CD14-positive monocyte (primary cell): ENCODE measurements around the gene CDK2. TPM values are rescaled to one million over a fixed set of nuclear protein-coding genes. Genes with fewer than 3 reads are reported as not detected.
A peak's percentile ranks its signal among the peaks of the same experiment; 100 is the strongest.

Experiments
- DNase-seq, 3 donors: peaks; one replicate each; pipeline ENCODE4 v3.0.0-alpha.2; 2011 to 2022
- H2AFZ ChIP-seq: 2 replicates; pipeline ENCODE4 v1.6.0; 2012; ENCODE audit warnings: mild to moderate bottlenecking, low read depth, low read length, inconsistent platforms; ENCODE audit not compliant: insufficient read depth, poor library complexity, severe bottlenecking
- H3K27ac ChIP-seq, 2 donors: 1 replicate in 1 of 2; 2 replicates in 1 of 2; pipeline ENCODE4 v1.5.1; 2012 to 2013; ENCODE audit warnings: low read length in 2 of 2, control low read depth in 1 of 2, inconsistent platforms in 1 of 2, low read depth in 1 of 2, mild to moderate bottlenecking in 1 of 2
- H3K27me3 ChIP-seq, 2 donors: one replicate each; pipeline versions ENCODE4 v1.6.0 to v1.6.1; 2011 to 2013; ENCODE audit warnings: low read length in 2 of 2; ENCODE audit not compliant: control insufficient read depth in 2 of 2, insufficient read depth in 2 of 2
- H3K36me3 ChIP-seq, 2 donors: replicated peaks in 1 of 2; 1 replicate in 1 of 2; 2 replicates in 1 of 2; pipeline versions ENCODE4 v1.5.1 to v1.6.1; 2012 to 2013; ENCODE audit warnings: low read length in 2 of 2, control low read depth in 1 of 2, inconsistent platforms in 1 of 2, mild to moderate bottlenecking in 1 of 2; ENCODE audit not compliant: insufficient read depth in 2 of 2, control insufficient read depth in 1 of 2
- H3K4me1 ChIP-seq, 2 donors: 1 replicate in 1 of 2; 2 replicates in 1 of 2; pipeline versions ENCODE4 v1.5.1 to v1.6.1; 2012 to 2013; ENCODE audit warnings: low read length in 2 of 2, control low read depth in 1 of 2, inconsistent platforms in 1 of 2, mild to moderate bottlenecking in 1 of 2, moderate library complexity in 1 of 2; ENCODE audit not compliant: insufficient read depth in 2 of 2, control insufficient read depth in 1 of 2
- H3K4me2 ChIP-seq: replicated peaks from 2 replicates; pipeline ENCODE3; 2012; ENCODE audit warnings: low read length, moderate library complexity, mild to moderate bottlenecking; ENCODE audit not compliant: poor library complexity, severe bottlenecking; ENCODE audit errors: extremely low read depth
- H3K4me3 ChIP-seq, 3 experiments: fragments of 200-600 bp in 1 of 3; sonication (generic) in 1 of 3; replicated peaks in 1 of 3; 1 replicate in 2 of 3; 2 replicates in 1 of 3; pipeline ENCODE4 v1.5.1; 2011 to 2013; ENCODE audit warnings: low read length in 3 of 3, mild to moderate bottlenecking in 3 of 3, control low read depth in 2 of 3, low read depth in 2 of 3, inconsistent platforms in 1 of 3, moderate library complexity in 1 of 3
- H3K79me2 ChIP-seq: 2 replicates; pipeline ENCODE4 v1.6.0; 2012; ENCODE audit warnings: mild to moderate bottlenecking, control low read depth, inconsistent platforms, low read length, moderate library complexity; ENCODE audit not compliant: insufficient read depth
- H3K9ac ChIP-seq: 2 replicates; pipeline ENCODE4 v1.6.0; 2017; ENCODE audit warnings: low read length, mild to moderate bottlenecking; ENCODE audit not compliant: insufficient read depth, poor library complexity, severe bottlenecking
- H3K9me3 ChIP-seq, 2 donors: replicated peaks in 1 of 2; 1 replicate in 1 of 2; 2 replicates in 1 of 2; pipeline versions ENCODE4 v1.5.1 to v1.6.1; 2012 to 2013; ENCODE audit warnings: low read length in 2 of 2, control low read depth in 1 of 2; ENCODE audit not compliant: control insufficient read depth in 1 of 2, insufficient read depth in 1 of 2
- H4K20me1 ChIP-seq: 2 replicates; pipeline ENCODE4 v1.6.0; 2012; ENCODE audit warnings: mild to moderate bottlenecking, low read length, control low read depth, moderate library complexity; ENCODE audit not compliant: insufficient read depth
- H3K27ac Mint-ChIP-seq, 7 donors: one replicate each; pipeline ENCODE4 v1.8.0; 2020; ENCODE audit warnings: mild to moderate bottlenecking in 7 of 7, mixed read lengths in 7 of 7, moderate library complexity in 6 of 7, inconsistent platforms in 2 of 7
- H3K27me3 Mint-ChIP-seq, 3 donors: one replicate each; pipeline ENCODE4 v1.8.0; 2021 to 2022; ENCODE audit warnings: low read depth in 3 of 3, mild to moderate bottlenecking in 3 of 3, mixed read lengths in 3 of 3, moderate library complexity in 3 of 3, inconsistent platforms in 1 of 3
- H3K36me3 Mint-ChIP-seq, 2 donors: one replicate each; pipeline ENCODE4 v1.8.0; 2020; ENCODE audit warnings: mixed read lengths in 2 of 2, inconsistent platforms in 1 of 2, mild to moderate bottlenecking in 1 of 2
- H3K4me1 Mint-ChIP-seq: one replicate; pipeline ENCODE4 v1.8.0; 2020; ENCODE audit warnings: mild to moderate bottlenecking, mixed read lengths
- H3K4me3 Mint-ChIP-seq, 2 donors: one replicate each; pipeline ENCODE4 v1.8.0; 2020; ENCODE audit warnings: mild to moderate bottlenecking in 2 of 2, mixed read lengths in 2 of 2, moderate library complexity in 1 of 2
- H3K9me3 Mint-ChIP-seq, 7 donors: one replicate each; pipeline ENCODE4 v1.8.0; 2020 to 2022; ENCODE audit warnings: mixed read lengths in 7 of 7, mild to moderate bottlenecking in 6 of 7, moderate library complexity in 6 of 7, inconsistent platforms in 2 of 7
- WGBS: methylation state at CpG from one replicate; pipeline ENCODE4 v1.1.5; 2013; ENCODE audit warnings: missing lambda C conversion rate; ENCODE audit not compliant: insufficient coverage; 5-methylcytosine and 5-hydroxymethylcytosine counted together
- intact Hi-C, 2 donors: fragments of 100-400 bp; cut with micrococcal nuclease; formaldehyde crosslinking; loops; one replicate each; pipeline versions ENCODE4 v1.15.0 to v1.15.1; 2023
- polyA plus RNA-seq, 3 donors: library from polyadenylated mRNA; depleted of rRNA in 1 of 3; unstranded in 2 of 3; stranded (reverse) in 1 of 3; fragments of 300-500 nt in 2 of 3; fragments of >200 nt in 1 of 3; fragmentation: Illumina TruSeq in 2 of 3; gene quantifications; 1 replicate in 2 of 3; 2 replicates in 1 of 3; pipeline ENCODE4 v1.2.3, GENCODE V29; 2012 to 2021
- TF ChIP-seq, protein P1 (sequence below): fragments of 200-600 bp; IDR thresholded peaks from one replicate; pipeline ENCODE4 v1.8.0; 2022; ENCODE audit warnings: antibody characterized with exemption, mild to moderate bottlenecking

CDK2 gene
- polyA plus RNA-seq, 3 donors: 4.1 to 11.8 (median 4.7) TPM

DNA sequence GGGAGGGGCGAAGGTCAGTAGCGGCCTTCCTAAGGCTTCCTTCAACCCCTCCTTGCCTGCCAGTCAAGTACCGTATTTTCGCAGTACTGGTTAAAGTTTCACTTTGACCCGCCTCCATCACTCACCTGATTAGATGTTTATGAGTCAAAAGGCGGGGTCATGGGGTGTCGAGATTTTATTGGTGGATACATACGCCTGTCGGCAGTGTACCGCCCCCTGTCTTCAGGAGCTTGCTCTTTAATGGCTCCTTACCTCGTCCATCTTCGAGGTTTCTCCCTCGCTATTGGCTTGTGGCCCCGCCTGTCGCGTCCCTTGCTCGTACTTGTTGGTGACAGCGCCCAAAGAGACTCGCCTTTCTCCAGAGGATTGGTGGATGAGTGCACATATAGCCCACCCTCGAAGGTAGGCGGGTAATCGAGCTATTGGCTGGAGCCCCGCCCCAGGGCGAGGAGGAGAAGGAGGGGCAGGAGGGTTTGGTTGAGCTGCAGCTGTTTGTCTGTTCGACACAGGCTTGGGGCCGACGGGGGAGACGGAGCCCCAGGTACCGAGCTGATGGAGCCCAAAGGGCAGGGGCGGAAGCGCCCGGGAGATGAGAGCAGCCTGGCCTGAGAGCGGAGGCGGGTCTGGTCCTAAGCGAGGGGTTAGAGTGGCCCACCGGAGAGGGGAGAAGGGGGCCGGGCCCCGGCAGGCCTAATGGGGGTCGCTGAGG lies 7.1 kb downstream of the CDK2 start, which contains the start of gene RAB5B:
TSS of gene RAB5B (plus strand) at position 480 of the 709 bp plus-strand sequence. CDS start 12,883 bp downstream, outside the sequence.
- intact Hi-C loops: loop anchor here in 1 of 2 donors (2.0 to 10.0 kb wide), 3 partner anchors 46 to 141 kb away; partner anchors contain the start of genes PYM1, RPL41 and ZC3H10
- Mint-ChIP-seq H3K36me3 (peaks cover 9 to 14% of the 10 kb centered on the region in 2 donors), H3K9me3 (peaks cover 0 to 3% (median 0%) of the 10 kb centered on the region in 7 donors), H3K27ac (no peak within 1 kb of the TSS), H3K4me1 (peaks cover 24% of the 10 kb centered on the region), H3K27me3 (peaks cover 0 to 2% (median 0%) of the 10 kb centered on the region in 3 donors), H3K4me3 (no peak within 1 kb of the TSS)
- no peaks in the 10 kb centered on the region for H3K36me3 ChIP-seq
- H3K4me1 ChIP-seq: peaks cover 26 to 42% of the 10 kb centered on the region in 2 donors
- DNase-seq: peak; percentile 99 to 100 (median 100)
- H3K79me2 ChIP-seq: peaks cover 48% of the 10 kb centered on the region
- H4K20me1 ChIP-seq: peaks cover 23% of the 10 kb centered on the region
- H3K9ac ChIP-seq: peak within 1 kb of the TSS; percentile 92
- peak within 1 kb of the TSS; percentile 83 to 90 for H3K27ac ChIP-seq
- H3K9me3 ChIP-seq: no peaks in the 10 kb centered on the region
- peak within 1 kb of the TSS; percentile 83 for H2AFZ ChIP-seq
- H3K4me3 ChIP-seq: peak within 1 kb of the TSS; percentile 82 to 98 (median 92)
- 0% methylated on average over 28 of the region's 39 CpGs for WGBS
- no peaks in the 10 kb centered on the region for H3K27me3 ChIP-seq
- TF ChIP-seq, protein P1, sequence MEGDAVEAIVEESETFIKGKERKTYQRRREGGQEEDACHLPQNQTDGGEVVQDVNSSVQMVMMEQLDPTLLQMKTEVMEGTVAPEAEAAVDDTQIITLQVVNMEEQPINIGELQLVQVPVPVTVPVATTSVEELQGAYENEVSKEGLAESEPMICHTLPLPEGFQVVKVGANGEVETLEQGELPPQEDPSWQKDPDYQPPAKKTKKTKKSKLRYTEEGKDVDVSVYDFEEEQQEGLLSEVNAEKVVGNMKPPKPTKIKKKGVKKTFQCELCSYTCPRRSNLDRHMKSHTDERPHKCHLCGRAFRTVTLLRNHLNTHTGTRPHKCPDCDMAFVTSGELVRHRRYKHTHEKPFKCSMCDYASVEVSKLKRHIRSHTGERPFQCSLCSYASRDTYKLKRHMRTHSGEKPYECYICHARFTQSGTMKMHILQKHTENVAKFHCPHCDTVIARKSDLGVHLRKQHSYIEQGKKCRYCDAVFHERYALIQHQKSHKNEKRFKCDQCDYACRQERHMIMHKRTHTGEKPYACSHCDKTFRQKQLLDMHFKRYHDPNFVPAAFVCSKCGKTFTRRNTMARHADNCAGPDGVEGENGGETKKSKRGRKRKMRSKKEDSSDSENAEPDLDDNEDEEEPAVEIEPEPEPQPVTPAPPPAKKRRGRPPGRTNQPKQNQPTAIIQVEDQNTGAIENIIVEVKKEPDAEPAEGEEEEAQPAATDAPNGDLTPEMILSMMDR: no peak
- H3K4me2 ChIP-seq: peak within 1 kb of the TSS; percentile 97

GRCh38 chr12:55974308-55974730 lies 7.7 kb downstream of the CDK2 start:
- Mint-ChIP-seq H3K27me3 (peaks cover 0 to 2% (median 0%) of the 10 kb centered on the region in 3 donors), H3K9me3 (peaks cover 0 to 3% (median 0%) of the 10 kb centered on the region in 7 donors), H3K27ac (no peak overlapping the region), H3K4me1 (peaks cover 24% of the 10 kb centered on the region), H3K4me3 (no peak overlapping the region), H3K36me3 (peaks cover 12 to 20% of the 10 kb centered on the region in 2 donors)
- intact Hi-C loops: loop anchor here in 1 of 2 donors (5.0 to 10.0 kb wide), 2 partner anchors 47 to 140 kb away; partner anchors contain the start of genes PYM1, RPL41 and ZC3H10
- Histone ChIP-seq H3K27ac (peak overlapping the region; percentile 64 to 87), H3K4me2 (peak overlapping the region; percentile 97), H4K20me1 (peaks cover 27% of the 10 kb centered on the region), H3K4me1 (peaks cover 26 to 42% of the 10 kb centered on the region in 2 donors), H3K27me3 (no peaks in the 10 kb centered on the region), H3K79me2 (peaks cover 52% of the 10 kb centered on the region), H3K9me3 (no peaks in the 10 kb centered on the region), H3K36me3 (no peaks in the 10 kb centered on the region), H3K9ac (peak overlapping the region; percentile 92), H2AFZ (peak overlapping the region; percentile 83), H3K4me3 (peak overlapping the region; percentile 77 to 92 (median 82))
- TF ChIP-seq, protein P1: no peak
- WGBS: 1% methylated on average over 15 of the region's 15 CpGs
- DNase-seq: peak; percentile 22 to 50 (median 27)
